KMS-11 (cell line): ENCODE data around the gene GAK.

Source experiments
- H2AFZ ChIP-seq: fragments of 200-600 bp; sonication (generic); 2 replicates; pipeline ENCODE4 v1.6.1; 2016; ENCODE audit warnings: antibody characterized with exemption, mixed run types, low read depth
- H3K27ac ChIP-seq: fragments of 200-600 bp; sonication (generic); 2 replicates; pipeline ENCODE4 v1.6.1; 2016; ENCODE audit warnings: mild to moderate bottlenecking, mixed run types
- H3K27me3 ChIP-seq: fragments of 200-600 bp; sonication (generic); 2 replicates; pipeline ENCODE4 v1.6.1; 2017; ENCODE audit warnings: mild to moderate bottlenecking, low read depth, mixed run types, moderate library complexity; ENCODE audit not compliant: insufficient read depth
- H3K36me3 ChIP-seq: fragments of 200-600 bp; sonication (generic); 2 replicates; pipeline ENCODE4 v1.6.1; 2017; ENCODE audit warnings: mild to moderate bottlenecking, mixed run types; ENCODE audit not compliant: insufficient read depth
- H3K4me1 ChIP-seq: fragments of 200-600 bp; sonication (generic); 2 replicates; pipeline ENCODE4 v1.6.1; 2016; ENCODE audit warnings: mild to moderate bottlenecking, low read depth, mixed run types; ENCODE audit not compliant: poor library complexity, severe bottlenecking
- H3K4me2 ChIP-seq: fragments of 200-600 bp; sonication (generic); 2 replicates; pipeline ENCODE4 v1.7.0; 2016; ENCODE audit warnings: mild to moderate bottlenecking, mixed run types
- H3K4me3 ChIP-seq: fragments of 200-600 bp; sonication (generic); IDR thresholded peaks from 2 replicates; pipeline ENCODE4 v1.6.1; 2017; ENCODE audit warnings: low read depth, low read length, mixed read lengths; ENCODE audit not compliant: insufficient read depth
- H3K79me2 ChIP-seq: fragments of 200-600 bp; sonication (generic); 2 replicates; pipeline ENCODE4 v1.6.1; 2016; ENCODE audit warnings: low read depth, mixed run types; ENCODE audit not compliant: insufficient read depth
- H3K9ac ChIP-seq: fragments of 200-600 bp; sonication (generic); 2 replicates; pipeline ENCODE4 v1.6.1; 2016; ENCODE audit warnings: mild to moderate bottlenecking, mixed run types
- H4K20me1 ChIP-seq: fragments of 200-600 bp; sonication (generic); 2 replicates; pipeline ENCODE4 v1.6.1; 2016; ENCODE audit warnings: mild to moderate bottlenecking, mixed run types; ENCODE audit not compliant: insufficient read depth
- CTCF ChIP-seq: fragments of 200-600 bp; sonication (generic); conservative IDR thresholded peaks from 2 replicates; pipeline ENCODE4 v1.6.1; 2017; ENCODE audit warnings: low read depth, mild to moderate bottlenecking, antibody characterized with exemption, low read length, moderate library complexity, mixed read lengths

GAK gene

GRCh38 chr4:865572-865971 lies 66.5 kb downstream of the GAK start:
- no peaks in the 10 kb centered on the region for H3K27me3 ChIP-seq
- no peak overlapping the region for H3K27ac ChIP-seq
- TF ChIP-seq CTCF = no peak
- H3K4me1 ChIP-seq = no peaks in the 10 kb centered on the region
- H4K20me1 ChIP-seq = no peaks in the 10 kb centered on the region
- no peak overlapping the region for H2AFZ ChIP-seq
- no peaks in the 10 kb centered on the region for H3K79me2 ChIP-seq
- no peak overlapping the region for H3K4me3 ChIP-seq
- no peak overlapping the region for H3K9ac ChIP-seq
- no peak overlapping the region for H3K4me2 ChIP-seq
- H3K36me3 ChIP-seq = no peaks in the 10 kb centered on the region

- no peak overlapping the region for H3K4me2 ChIP-seq
- no peak for TF ChIP-seq CTCF
- no peaks in the 10 kb centered on the region for H3K36me3 ChIP-seq
These were observed 67.0 kb downstream of the GAK start for GRCh38 chr4:865121-865465.

GRCh38 chr4:864456-865120 lies 67.5 kb downstream of the GAK start:
- no peaks in the 10 kb centered on the region for H4K20me1 ChIP-seq
- H3K9ac ChIP-seq = no peak overlapping the region
- H2AFZ ChIP-seq = no peak overlapping the region
- no peaks in the 10 kb centered on the region for H3K27me3 ChIP-seq
- H3K36me3 ChIP-seq = no peaks in the 10 kb centered on the region
- H3K4me2 ChIP-seq = no peak overlapping the region
- no peaks in the 10 kb centered on the region for H3K4me1 ChIP-seq
- no peaks in the 10 kb centered on the region for H3K79me2 ChIP-seq
- no peak for TF ChIP-seq CTCF
- no peak overlapping the region for H3K4me3 ChIP-seq
- no peak overlapping the region for H3K27ac ChIP-seq

More at GRCh38 chr4:865121-865465, 67.0 kb downstream of the GAK start:
- no peaks in the 10 kb centered on the region for H4K20me1 ChIP-seq
- no peak overlapping the region for H3K27ac ChIP-seq
- H2AFZ ChIP-seq = no peak overlapping the region
- H3K9ac ChIP-seq = no peak overlapping the region
- no peaks in the 10 kb centered on the region for H3K79me2 ChIP-seq
- H3K27me3 ChIP-seq = no peaks in the 10 kb centered on the region
- H3K4me3 ChIP-seq = no peak overlapping the region
- no peaks in the 10 kb centered on the region for H3K4me1 ChIP-seq

- Histone ChIP-seq H2AFZ (no peak overlapping the region), H3K36me3 (no peaks in the 10 kb centered on the region), H4K20me1 (no peaks in the 10 kb centered on the region), H3K79me2 (no peaks in the 10 kb centered on the region), H3K4me1 (no peaks in the 10 kb centered on the region), H3K4me3 (no peak overlapping the region), H3K27me3 (no peaks in the 10 kb centered on the region), H3K4me2 (no peak overlapping the region), H3K9ac (no peak overlapping the region), H3K27ac (no peak overlapping the region)
- TF ChIP-seq CTCF = no peak
These were observed 71.6 kb downstream of the GAK start for GRCh38 chr4:860561-860960.
